SK-MEL-5 (cell line): ENCODE data around the gene RAI14. TPM values are rescaled to one million over a fixed set of nuclear protein-coding genes. Genes with fewer than 3 reads are reported as not detected.
"Not testable (repeated sequence)": the region's sequence is repeated elsewhere in the genome, so short reads cannot be mapped to it uniquely, and the experiment has no call there.

Source experiments
- DNase-seq: peaks from one replicate; pipeline ENCODE4 v3.0.0-alpha.2; 2016; ENCODE audit warnings: low read depth, low spot score
- in situ Hi-C: cut with HindIII; loops from 2 replicates; pipeline ENCODE4 v1.10.0; 2016; ENCODE audit warnings: low sequenced_read_pairs, high pct_unique_total_duplicates, low pct_unique_long_range_greater_than_20kb
- total RNA-seq: library from RNA; depleted of rRNA; stranded (reverse); fragments of >200 nt; shearing (Covaris generic); gene quantifications from 2 replicates; pipeline ENCODE4 v1.2.3, GENCODE V29; 2014

Gene RAI14
- total RNA-seq, 1 experiment from 2014 or later = 45.1 TPM

- DNase-seq = no peak
- in situ Hi-C loops = no loop called here
Observed at GRCh38 chr5:34806532-34806931, 150.4 kb downstream of the RAI14 start.

- in situ Hi-C loops = no loop called here
Observed at GRCh38 chr5:34811706-34812105, 155.6 kb downstream of the RAI14 start.

GRCh38 chr5:34813509-34813908 is 157.4 kb downstream of the RAI14 start:
- no peak for DNase-seq
- in situ Hi-C loops = no loop called here

More at GRCh38 chr5:34811706-34812105, 155.6 kb downstream of the RAI14 start:
- DNase-seq = peak; percentile 40

- in situ Hi-C loops = no loop called here
- DNase-seq = no peak
Observed at GRCh38 chr5:34817558-34818351, 161.6 kb downstream of the RAI14 start.

GRCh38 chr5:34818717-34819116 is 162.6 kb downstream of the RAI14 start:
- in situ Hi-C loops = no loop called here
- no peak for DNase-seq

GRCh38 chr5:34820593-34820992 is 164.5 kb downstream of the RAI14 start:
- DNase-seq = no peak
- in situ Hi-C loops = no loop called here

GRCh38 chr5:34822956-34823715 is 167.0 kb downstream of the RAI14 start:
- DNase-seq = no peak
- in situ Hi-C loops = no loop called here

GRCh38 chr5:34826347-34826746 is 170.2 kb downstream of the RAI14 start:
- no peak for DNase-seq
- in situ Hi-C loops = no loop called here

- no peak for DNase-seq
- in situ Hi-C loops = no loop called here
Observed at GRCh38 chr5:34827588-34828506, 171.7 kb downstream of the RAI14 start.

- DNase-seq, in situ Hi-C loops: not testable (repeated sequence)
Observed at GRCh38 chr5:34830827-34831226, 174.7 kb downstream of the RAI14 start.

- in situ Hi-C loops = no loop called here
- DNase-seq = no peak
Observed at GRCh38 chr5:34831303-34831702, 175.2 kb downstream of the RAI14 start.

GRCh38 chr5:34832568-34832967 is 176.4 kb downstream of the RAI14 start:
- in situ Hi-C loops = no loop called here

GRCh38 chr5:34833090-34833489 is 177.0 kb downstream of the RAI14 start:
- in situ Hi-C loops = no loop called here
- no peak for DNase-seq

More at GRCh38 chr5:34832568-34832967, 176.4 kb downstream of the RAI14 start:
- DNase-seq = no peak

- in situ Hi-C loops = no loop called here
- peak; percentile 72 for DNase-seq
Observed at GRCh38 chr5:34833976-34834793, 178.1 kb downstream of the RAI14 start.

- no peak for DNase-seq
- in situ Hi-C loops = no loop called here
Observed at GRCh38 chr5:34834794-34835089, 178.6 kb downstream of the RAI14 start.

- in situ Hi-C loops = no loop called here
- no peak for DNase-seq
Observed at GRCh38 chr5:34835664-34836063, 179.5 kb downstream of the RAI14 start.
